Activated T-helper 17 cell treated with anti-CD3 and anti-CD28 coated beads, Interleukin-2, amount 50 U/mL, for 72 hours (primary cell): ENCODE results near the gene POLR3GL. TPM values are rescaled to one million over a fixed set of nuclear protein-coding genes. Genes with fewer than 3 reads are reported as not detected.
"Not testable (repeated sequence)": the region's sequence is repeated elsewhere in the genome, so short reads cannot be mapped to it uniquely, and the experiment has no call there.

Source experiments
- ATAC-seq: fragments of 150-1000 bp; cut with Tn5 transposase; replicated peaks from 2 replicates; pipeline ENCODE4 v1.10.0; 2021; ENCODE audit warnings: mild to moderate bottlenecking, moderate library complexity
- H3K27ac Mint-ChIP-seq: one replicate; pipeline ENCODE4 v1.8.0; 2022; ENCODE audit warnings: mixed read lengths
- H3K27me3 Mint-ChIP-seq: one replicate; pipeline ENCODE4 v1.8.0; 2022; ENCODE audit warnings: mixed read lengths
- H3K36me3 Mint-ChIP-seq: one replicate; pipeline ENCODE4 v1.8.0; 2022; ENCODE audit warnings: low read depth, mild to moderate bottlenecking, mixed read lengths
- H3K4me1 Mint-ChIP-seq: one replicate; pipeline ENCODE4 v1.8.0; 2022; ENCODE audit warnings: mixed read lengths
- H3K4me3 Mint-ChIP-seq: one replicate; pipeline ENCODE4 v1.8.0; 2022; ENCODE audit warnings: mild to moderate bottlenecking, mixed read lengths
- H3K9me3 Mint-ChIP-seq: one replicate; pipeline ENCODE4 v1.8.0; 2022; ENCODE audit warnings: mixed read lengths
- total RNA-seq, 2 donors: library from RNA; stranded (reverse); gene quantifications; one replicate each; pipeline ENCODE4 v1.2.3, GENCODE V29; 2022

Gene POLR3GL
- total RNA-seq, 2 donors from 2014 or later: 16.9 to 26.0 TPM

DNA sequence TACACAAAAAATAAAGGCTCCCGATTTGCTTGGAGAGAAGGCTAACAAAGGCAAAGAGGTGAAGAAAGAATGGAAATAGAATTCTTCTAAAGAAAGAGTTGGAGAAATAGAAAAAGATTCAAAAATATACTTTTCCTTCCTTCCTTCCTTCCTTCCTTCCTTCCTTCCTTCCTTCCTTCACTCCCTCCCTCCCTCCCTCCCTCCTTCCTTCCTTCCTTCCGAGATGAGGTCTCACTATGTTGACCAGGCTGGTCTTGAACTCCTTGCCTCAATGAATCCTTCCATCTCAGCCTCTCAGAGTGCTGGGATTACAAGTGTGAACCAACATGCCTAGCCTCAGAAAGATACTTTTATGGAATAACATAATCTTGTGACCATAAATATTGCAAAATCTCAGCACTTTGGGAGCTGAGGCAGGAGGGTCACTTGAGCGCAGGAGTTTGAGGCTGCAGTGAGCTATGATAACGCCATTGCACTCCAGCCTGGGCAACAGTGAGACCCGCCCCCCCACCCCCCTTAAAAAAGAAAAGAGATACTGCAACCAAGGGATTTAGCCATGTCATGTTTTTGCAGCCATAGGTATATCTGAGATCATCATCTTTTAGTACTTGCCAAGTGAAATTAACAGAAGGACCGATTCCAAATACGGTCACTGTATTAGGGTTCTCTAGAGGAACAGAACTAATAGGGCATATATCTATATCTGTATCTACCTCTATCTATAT, 58.1 kb downstream of the POLR3GL start:
- no peaks in the 10 kb centered on the region for H3K9me3 Mint-ChIP-seq
- ATAC-seq: no peak
- H3K4me1 Mint-ChIP-seq: no peaks in the 10 kb centered on the region
- no peak overlapping the region for H3K27ac Mint-ChIP-seq
- peaks cover 43% of the 10 kb centered on the region for H3K27me3 Mint-ChIP-seq
- H3K36me3 Mint-ChIP-seq: no peaks in the 10 kb centered on the region
- no peak overlapping the region for H3K4me3 Mint-ChIP-seq

DNA sequence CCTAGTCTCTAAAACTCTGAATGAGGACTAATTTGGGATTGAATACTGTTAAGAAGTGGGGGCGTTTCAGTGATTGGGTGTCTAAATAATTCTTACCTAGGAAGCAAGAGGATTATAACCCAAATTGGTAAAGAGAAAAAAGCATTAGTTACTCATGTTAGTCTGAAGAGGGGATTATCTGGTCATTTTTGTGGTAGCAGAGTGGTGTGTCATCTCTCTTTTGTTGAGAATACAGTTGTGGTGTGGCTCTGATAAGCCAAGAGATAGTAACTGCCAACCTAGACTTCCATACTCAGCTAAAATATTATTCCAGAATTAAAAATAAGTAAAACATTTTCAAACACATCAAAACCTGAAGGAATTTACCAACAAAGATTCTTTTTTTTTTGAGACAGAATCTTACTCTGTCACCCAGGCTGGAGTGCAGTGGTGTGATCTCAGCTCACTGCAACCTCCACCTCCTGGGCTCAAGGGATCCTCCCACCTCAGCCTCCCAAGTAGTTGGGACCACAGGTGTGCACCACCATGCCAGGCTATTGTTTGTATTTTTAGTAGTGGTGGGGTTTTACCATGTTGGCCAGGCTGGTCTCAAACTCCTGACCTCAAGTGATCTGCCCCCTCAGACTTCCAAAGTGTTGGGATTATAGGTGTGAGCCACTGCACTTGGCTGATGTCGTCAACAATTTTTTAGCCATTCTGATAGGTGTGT, 61.5 kb downstream of the POLR3GL start:
- H3K27ac Mint-ChIP-seq, H3K4me3 Mint-ChIP-seq, H3K4me1 Mint-ChIP-seq, H3K9me3 Mint-ChIP-seq, H3K36me3 Mint-ChIP-seq, ATAC-seq: not testable (repeated sequence)
- peaks cover 20% of the 10 kb centered on the region for H3K27me3 Mint-ChIP-seq

DNA sequence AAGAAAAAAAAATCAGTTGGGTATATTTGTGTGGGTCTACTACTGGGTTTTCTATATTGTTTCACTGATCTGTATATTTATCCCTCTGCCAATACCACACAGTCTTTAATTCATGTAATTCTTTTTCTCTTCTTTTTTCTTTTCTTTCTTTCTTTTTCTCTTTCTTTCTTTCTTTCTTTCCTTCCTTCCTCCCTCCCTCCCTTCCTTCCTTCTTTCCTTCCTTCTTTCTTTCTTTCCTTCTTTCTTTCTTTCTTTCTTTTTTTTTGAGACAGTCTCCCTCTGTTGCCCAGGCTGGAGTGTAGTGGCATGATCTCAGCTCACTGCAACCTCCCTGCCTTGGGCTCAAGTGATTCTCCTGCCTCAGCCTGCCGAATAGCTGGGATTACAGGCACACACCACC, 62.2 kb downstream of the POLR3GL start:
- H3K4me1 Mint-ChIP-seq, H3K27ac Mint-ChIP-seq, H3K4me3 Mint-ChIP-seq, H3K9me3 Mint-ChIP-seq, ATAC-seq, H3K36me3 Mint-ChIP-seq: not testable (repeated sequence)
- H3K27me3 Mint-ChIP-seq: peaks cover 15% of the 10 kb centered on the region

Other genes starting within 250 kb of the POLR3GL start
- gene CD160, start 245.2 kb upstream of the POLR3GL start, total RNA-seq: not detected
- gene RNF115, start 140.6 kb upstream of the POLR3GL start, total RNA-seq: 1 to 10 TPM; 7.9 to 9.3 TPM
- 10 to 100 TPM; 20.4 to 22.2 TPM for gene POLR3C, start 140.5 kb upstream of the POLR3GL start, total RNA-seq
- gene NUDT17, start 119.1 kb upstream of the POLR3GL start, total RNA-seq: 1 to 10 TPM; 2.3 to 2.7 TPM
- 10 to 100 TPM; 16.3 to 24.6 TPM for gene PIAS3, start 105.6 kb upstream of the POLR3GL start, total RNA-seq
- gene ANKRD35, start 78.8 kb upstream of the POLR3GL start, total RNA-seq: under 1 TPM; 0.29 to 0.56 TPM
- 1 to 10 TPM; 1.6 to 2.9 TPM for gene ITGA10, start 54.6 kb upstream of the POLR3GL start, total RNA-seq
- gene PEX11B, start 46.0 kb upstream of the POLR3GL start, total RNA-seq: 10 to 100 TPM; 23.6 to 25.2 TPM
- gene RBM8A, start 37.2 kb upstream of the POLR3GL start, total RNA-seq: 100 to 1,000 TPM; 222 to 275 TPM
- 10 to 100 TPM; 43.4 to 61.2 TPM for gene LIX1L, start 6.7 kb upstream of the POLR3GL start, total RNA-seq
- 1 to 10 TPM; 4.6 to 4.8 TPM for gene ANKRD34A, start 115 bp upstream of the POLR3GL start, total RNA-seq
- gene TXNIP, start 31.9 kb downstream of the POLR3GL start, total RNA-seq: 100 to 1,000 TPM in 1 of 2 donors, 10 to 100 TPM in 1; 74.2 to 269 TPM
- not detected for gene HJV, start 57.0 kb downstream of the POLR3GL start, total RNA-seq
- 1 to 10 TPM; 3.1 to 3.4 TPM for gene NBPF10, start 180.1 kb downstream of the POLR3GL start, total RNA-seq